ENCODE data around the gene DNAJC16. TPM values are rescaled to one million over a fixed set of nuclear protein-coding genes. Genes with fewer than 3 reads are reported as not detected.

The DNAJC16 gene
- total RNA-seq, 1 experiment from 2014 or later, result 20.7 TPM

DNA sequence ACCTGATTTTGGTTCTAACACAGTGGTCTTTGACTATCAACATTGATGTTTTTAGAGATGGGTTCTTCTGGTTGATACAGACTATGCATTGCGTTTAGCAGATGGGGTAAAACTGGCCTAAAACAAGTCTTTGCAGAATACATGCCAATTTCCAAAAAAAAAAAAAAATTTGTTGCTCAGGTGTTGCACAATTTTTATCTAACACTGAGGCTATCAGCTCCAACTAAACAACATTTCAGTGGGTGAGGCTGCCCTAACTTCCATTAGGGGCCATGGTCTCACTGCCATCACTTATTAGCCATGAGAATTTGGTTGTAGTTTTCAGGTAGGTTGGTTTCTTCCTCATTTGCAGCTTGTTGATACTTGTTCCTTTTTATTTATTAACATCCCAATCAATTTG, 44.2 kb downstream of the DNAJC16 start:
- no peaks in the 10 kb centered on the region for H3K79me1 ChIP-seq (ENCODE audit: insufficient read depth, low read depth, low read length, poor library complexity, severe bottlenecking)
- TF ChIP-seq, protein P1, sequence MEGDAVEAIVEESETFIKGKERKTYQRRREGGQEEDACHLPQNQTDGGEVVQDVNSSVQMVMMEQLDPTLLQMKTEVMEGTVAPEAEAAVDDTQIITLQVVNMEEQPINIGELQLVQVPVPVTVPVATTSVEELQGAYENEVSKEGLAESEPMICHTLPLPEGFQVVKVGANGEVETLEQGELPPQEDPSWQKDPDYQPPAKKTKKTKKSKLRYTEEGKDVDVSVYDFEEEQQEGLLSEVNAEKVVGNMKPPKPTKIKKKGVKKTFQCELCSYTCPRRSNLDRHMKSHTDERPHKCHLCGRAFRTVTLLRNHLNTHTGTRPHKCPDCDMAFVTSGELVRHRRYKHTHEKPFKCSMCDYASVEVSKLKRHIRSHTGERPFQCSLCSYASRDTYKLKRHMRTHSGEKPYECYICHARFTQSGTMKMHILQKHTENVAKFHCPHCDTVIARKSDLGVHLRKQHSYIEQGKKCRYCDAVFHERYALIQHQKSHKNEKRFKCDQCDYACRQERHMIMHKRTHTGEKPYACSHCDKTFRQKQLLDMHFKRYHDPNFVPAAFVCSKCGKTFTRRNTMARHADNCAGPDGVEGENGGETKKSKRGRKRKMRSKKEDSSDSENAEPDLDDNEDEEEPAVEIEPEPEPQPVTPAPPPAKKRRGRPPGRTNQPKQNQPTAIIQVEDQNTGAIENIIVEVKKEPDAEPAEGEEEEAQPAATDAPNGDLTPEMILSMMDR (conservative IDR thresholded peaks at IDR 0.05), result no peak
- no CpG with 5 or more reads among the region's 1 CpG for WGBS (ENCODE audit: extremely low coverage, insufficient read length, low lambda C conversion rate)
- Mint-ChIP-seq H3K4me3 (no peak overlapping the region), H3K27ac (no peak overlapping the region), H3K4me1 (peaks cover 3 to 5% of the 10 kb centered on the region in 2 experiments), H3K36me3 (ENCODE audit: insufficient read depth in 1 of 3, low read depth in 3 of 3) (peaks cover 7 to 51% (median 43%) of the 10 kb centered on the region in 3 experiments; a peak in 5 of 7 replicates), H3K27me3 (ENCODE audit: low read depth) (no peaks in the 10 kb centered on the region), H3K9me3 (no peaks in the 10 kb centered on the region)
- H3K56ac ChIP-seq (ENCODE audit: insufficient read length, low read depth, low read length), result no peak overlapping the region
- no peaks in the 10 kb centered on the region for H3K4me1 ChIP-seq (ENCODE audit: insufficient read depth, low read length)
- no peaks in the 10 kb centered on the region for H4K20me1 ChIP-seq (ENCODE audit: control insufficient read depth, insufficient read depth, insufficient read length)
- no peak overlapping the region for H2BK15ac ChIP-seq (ENCODE audit: low read depth, low read length)
- no peak overlapping the region for H2AFZ ChIP-seq (ENCODE audit: low read length)
- no peak overlapping the region for H4K8ac ChIP-seq (replicated peaks; ENCODE audit: insufficient read length, low read depth, low read length)
- no peak overlapping the region for H4K91ac ChIP-seq (ENCODE audit: insufficient read length, low read depth, low read length)
- H3T11ph ChIP-seq (ENCODE audit: low read length), result no peak overlapping the region
- no peaks in the 10 kb centered on the region for H3K9me3 ChIP-seq (ENCODE audit: control insufficient read depth, low read depth, low read length)
- H3K23me2 ChIP-seq (ENCODE audit: insufficient read length, low read depth, low read length, poor library complexity, severe bottlenecking), result no peaks in the 10 kb centered on the region
- H3K79me2 ChIP-seq (ENCODE audit: insufficient read depth, low read length), result 0 out of 2 replicates have a peak, but pooled peaks cover 2% of the 10 kb centered on the region
- no peak overlapping the region for H3K27ac ChIP-seq (ENCODE audit: insufficient read length, low read depth, low read length)
- no peak overlapping the region for H3K23ac ChIP-seq (ENCODE audit: insufficient read length, low read depth, low read length)
- DNase-seq, result no peak
- no peak overlapping the region for H3K18ac ChIP-seq (ENCODE audit: insufficient read length, low read depth, low read length)
- no peak overlapping the region for H2BK20ac ChIP-seq (ENCODE audit: low read depth, low read length, poor library complexity, severe bottlenecking)
- no peak overlapping the region for H2BK5ac ChIP-seq (ENCODE audit: insufficient read length, low read length)
- H2BK120ac ChIP-seq (ENCODE audit: low read depth, low read length, poor library complexity, severe bottlenecking), result no peak overlapping the region
- no peak overlapping the region for H3K9ac ChIP-seq (ENCODE audit: extremely low read depth, insufficient read length, low read length)
- no peak overlapping the region for H3K14ac ChIP-seq (ENCODE audit: insufficient read depth, low read length)
- H3K4ac ChIP-seq (ENCODE audit: low read depth, low read length), result no peak overlapping the region
- no peaks in the 10 kb centered on the region for H3K27me3 ChIP-seq (ENCODE audit: insufficient read depth, low read length)
- H2BK12ac ChIP-seq (ENCODE audit: insufficient read length, low read depth, low read length), result no peak overlapping the region
- no peak overlapping the region for H4K5ac ChIP-seq (ENCODE audit: insufficient read length, low read depth, low read length)
- no peak overlapping the region for H2AK5ac ChIP-seq (ENCODE audit: insufficient read length, low read length)
- H3K4me2 ChIP-seq (ENCODE audit: insufficient read depth, insufficient read length, low read length), result no peak overlapping the region

Measured in H9 (cell line).